Measurements from ENCODE around the gene PRR35.

GRCh38 chr16:515939-516226 is 44.3 kb upstream of the PRR35 start:
- TF ChIP-seq CTCF (IDR thresholded peaks at IDR 0.05) = no peak
- TF ChIP-seq POLR2A (IDR thresholded peaks at IDR 0.05) = no peak
